ENCODE results near the gene GRAMD1B.

DNA sequence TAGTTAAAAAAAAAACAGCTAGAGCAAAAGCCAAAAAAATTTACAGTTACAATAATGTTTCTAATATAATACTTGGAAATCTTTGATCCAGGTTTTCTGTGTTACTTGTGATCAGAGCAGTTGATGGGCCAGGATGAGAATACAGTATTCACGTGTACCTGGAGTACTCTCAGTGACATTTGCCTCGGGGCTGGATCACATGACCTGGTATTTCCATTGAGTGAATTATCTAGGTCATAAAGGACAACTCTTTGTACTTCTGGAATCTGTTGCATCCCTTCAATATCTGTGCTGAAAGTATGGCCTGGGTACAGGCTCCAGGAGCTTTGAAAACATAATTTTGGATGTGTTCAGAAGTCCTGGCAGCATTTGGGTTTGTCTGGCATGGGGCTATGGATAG is 93.5 kb downstream of the GRAMD1B start:
- TF ChIP-seq, protein P1, sequence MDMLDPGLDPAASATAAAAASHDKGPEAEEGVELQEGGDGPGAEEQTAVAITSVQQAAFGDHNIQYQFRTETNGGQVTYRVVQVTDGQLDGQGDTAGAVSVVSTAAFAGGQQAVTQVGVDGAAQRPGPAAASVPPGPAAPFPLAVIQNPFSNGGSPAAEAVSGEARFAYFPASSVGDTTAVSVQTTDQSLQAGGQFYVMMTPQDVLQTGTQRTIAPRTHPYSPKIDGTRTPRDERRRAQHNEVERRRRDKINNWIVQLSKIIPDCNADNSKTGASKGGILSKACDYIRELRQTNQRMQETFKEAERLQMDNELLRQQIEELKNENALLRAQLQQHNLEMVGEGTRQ (IDR thresholded peaks at IDR 0.05), result no peak
- TF ChIP-seq POLR2A (IDR thresholded peaks at IDR 0.05; ENCODE audit: low read length), result no peak
- TF ChIP-seq, protein P2, sequence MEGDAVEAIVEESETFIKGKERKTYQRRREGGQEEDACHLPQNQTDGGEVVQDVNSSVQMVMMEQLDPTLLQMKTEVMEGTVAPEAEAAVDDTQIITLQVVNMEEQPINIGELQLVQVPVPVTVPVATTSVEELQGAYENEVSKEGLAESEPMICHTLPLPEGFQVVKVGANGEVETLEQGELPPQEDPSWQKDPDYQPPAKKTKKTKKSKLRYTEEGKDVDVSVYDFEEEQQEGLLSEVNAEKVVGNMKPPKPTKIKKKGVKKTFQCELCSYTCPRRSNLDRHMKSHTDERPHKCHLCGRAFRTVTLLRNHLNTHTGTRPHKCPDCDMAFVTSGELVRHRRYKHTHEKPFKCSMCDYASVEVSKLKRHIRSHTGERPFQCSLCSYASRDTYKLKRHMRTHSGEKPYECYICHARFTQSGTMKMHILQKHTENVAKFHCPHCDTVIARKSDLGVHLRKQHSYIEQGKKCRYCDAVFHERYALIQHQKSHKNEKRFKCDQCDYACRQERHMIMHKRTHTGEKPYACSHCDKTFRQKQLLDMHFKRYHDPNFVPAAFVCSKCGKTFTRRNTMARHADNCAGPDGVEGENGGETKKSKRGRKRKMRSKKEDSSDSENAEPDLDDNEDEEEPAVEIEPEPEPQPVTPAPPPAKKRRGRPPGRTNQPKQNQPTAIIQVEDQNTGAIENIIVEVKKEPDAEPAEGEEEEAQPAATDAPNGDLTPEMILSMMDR (IDR thresholded peaks at IDR 0.05), result no peak
- TF ChIP-seq HDAC2 (IDR thresholded peaks at IDR 0.05), result no peak
